ENCODE data around the gene CYB5R4. TPM values are rescaled to one million over a fixed set of nuclear protein-coding genes. Genes with fewer than 3 reads are reported as not detected.

Gene CYB5R4
- total RNA-seq, 2 donors from 2014 or later = 13.7 to 18.9 TPM

DNA sequence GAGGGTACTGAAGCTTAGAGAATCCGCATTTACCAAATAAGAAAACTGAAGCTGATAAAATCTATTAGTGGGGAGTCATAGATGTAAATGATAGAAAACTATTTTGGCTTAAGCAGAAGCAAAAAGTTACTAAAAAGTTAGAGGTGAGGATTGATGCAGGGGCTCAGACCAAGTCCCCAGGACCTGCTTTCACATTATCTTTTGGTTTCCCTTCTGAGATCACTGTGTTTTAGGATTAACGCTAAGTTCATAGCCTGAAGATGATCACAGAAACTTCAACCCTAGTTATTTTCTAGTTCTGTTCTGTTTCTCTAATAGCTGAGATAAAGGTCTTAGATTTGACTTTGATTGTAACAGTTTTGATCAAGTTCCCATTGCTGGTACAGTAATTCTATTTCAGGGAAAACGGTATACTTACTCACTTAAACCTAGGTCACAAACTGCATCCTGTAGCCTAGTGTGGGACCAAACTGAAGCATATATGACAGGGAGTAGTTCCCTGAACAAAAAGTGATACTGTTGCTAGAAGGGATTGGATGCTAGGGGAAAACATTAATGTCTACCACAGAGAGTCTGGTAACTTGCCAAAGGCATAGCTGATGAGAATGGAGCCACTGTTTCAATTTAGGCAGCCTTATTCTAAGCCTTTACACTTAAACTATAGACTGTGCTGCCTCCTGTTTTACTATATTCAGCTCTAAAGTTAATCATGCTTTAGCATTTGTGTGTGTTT is 13.1 kb downstream of the CYB5R4 start:
- H3K9me3 ChIP-seq (ENCODE audit: control insufficient read depth, low read length) = peaks cover 12% of the 10 kb centered on the region
- peaks cover 30% of the 10 kb centered on the region for H3K36me3 Mint-ChIP-seq (ENCODE audit: low read depth)
- no peak overlapping the region for H3K27ac ChIP-seq (ENCODE audit: low read depth, low read length)
- no peaks in the 10 kb centered on the region for H3K4me1 ChIP-seq (ENCODE audit: control insufficient read depth, insufficient read depth, low read length)
- H3K27ac Mint-ChIP-seq = no peak overlapping the region
- 91 to 100% methylated on average over 2 to 3 of the region's 3 CpGs for WGBS, 2 experiments (ENCODE audit: insufficient coverage in 1 of 2, insufficient read length in 1 of 2)
- no peak for DNase-seq
- H3K9ac ChIP-seq (ENCODE audit: extremely low read depth, low read length, poor library complexity, severe bottlenecking) = no peak overlapping the region
- H3K4me1 Mint-ChIP-seq = peaks cover 9% of the 10 kb centered on the region
- H3K27me3 Mint-ChIP-seq (ENCODE audit: insufficient read depth) = no peaks in the 10 kb centered on the region
- no peak overlapping the region for H3K4me3 ChIP-seq (ENCODE audit: low read length)
- peaks cover 12% of the 10 kb centered on the region for H3K9me3 Mint-ChIP-seq
- no peak overlapping the region for H3K4me3 Mint-ChIP-seq
- H3K27me3 ChIP-seq (ENCODE audit: control insufficient read depth, insufficient read depth, low read length, poor library complexity, severe bottlenecking) = no peaks in the 10 kb centered on the region
- TF ChIP-seq, protein P1, sequence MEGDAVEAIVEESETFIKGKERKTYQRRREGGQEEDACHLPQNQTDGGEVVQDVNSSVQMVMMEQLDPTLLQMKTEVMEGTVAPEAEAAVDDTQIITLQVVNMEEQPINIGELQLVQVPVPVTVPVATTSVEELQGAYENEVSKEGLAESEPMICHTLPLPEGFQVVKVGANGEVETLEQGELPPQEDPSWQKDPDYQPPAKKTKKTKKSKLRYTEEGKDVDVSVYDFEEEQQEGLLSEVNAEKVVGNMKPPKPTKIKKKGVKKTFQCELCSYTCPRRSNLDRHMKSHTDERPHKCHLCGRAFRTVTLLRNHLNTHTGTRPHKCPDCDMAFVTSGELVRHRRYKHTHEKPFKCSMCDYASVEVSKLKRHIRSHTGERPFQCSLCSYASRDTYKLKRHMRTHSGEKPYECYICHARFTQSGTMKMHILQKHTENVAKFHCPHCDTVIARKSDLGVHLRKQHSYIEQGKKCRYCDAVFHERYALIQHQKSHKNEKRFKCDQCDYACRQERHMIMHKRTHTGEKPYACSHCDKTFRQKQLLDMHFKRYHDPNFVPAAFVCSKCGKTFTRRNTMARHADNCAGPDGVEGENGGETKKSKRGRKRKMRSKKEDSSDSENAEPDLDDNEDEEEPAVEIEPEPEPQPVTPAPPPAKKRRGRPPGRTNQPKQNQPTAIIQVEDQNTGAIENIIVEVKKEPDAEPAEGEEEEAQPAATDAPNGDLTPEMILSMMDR (conservative IDR thresholded peaks at IDR 0.05) = no peak
- peaks cover 12% of the 10 kb centered on the region for H3K36me3 ChIP-seq (ENCODE audit: control insufficient read depth, insufficient read depth, low read length)

DNA sequence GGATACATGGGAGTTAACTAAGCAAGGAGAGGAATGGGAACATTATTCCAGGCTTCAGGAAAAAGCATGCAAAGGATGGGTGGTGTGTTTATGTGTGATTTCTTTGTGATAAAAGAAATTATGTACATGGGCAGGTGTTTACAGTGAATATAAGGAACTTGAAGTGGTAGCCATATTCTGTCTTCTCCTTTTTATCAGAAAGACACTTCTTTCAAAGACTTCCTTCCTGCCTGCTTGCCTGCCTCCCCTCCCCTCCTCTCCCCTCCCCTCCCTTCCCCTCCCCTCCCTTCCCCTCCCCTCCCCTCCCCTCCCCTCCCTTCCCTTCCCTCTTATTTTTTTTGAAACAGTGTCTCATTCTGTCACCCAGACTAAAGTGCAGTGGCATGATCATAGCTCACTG is 14.4 kb downstream of the CYB5R4 start:
- Histone ChIP-seq H3K4me3 (ENCODE audit: low read length) (no peak overlapping the region), H3K27ac (ENCODE audit: low read depth, low read length) (no peak overlapping the region), H3K9me3 (ENCODE audit: control insufficient read depth, low read length) (no peaks in the 10 kb centered on the region), H3K9ac (ENCODE audit: extremely low read depth, low read length, poor library complexity, severe bottlenecking) (no peak overlapping the region), H3K36me3 (ENCODE audit: control insufficient read depth, insufficient read depth, low read length) (no peaks in the 10 kb centered on the region), H3K27me3 (ENCODE audit: control insufficient read depth, insufficient read depth, low read length, poor library complexity, severe bottlenecking) (no peaks in the 10 kb centered on the region), H3K4me1 (ENCODE audit: control insufficient read depth, insufficient read depth, low read length) (peaks cover under 1% of the 10 kb centered on the region)
- TF ChIP-seq, protein P1 (conservative IDR thresholded peaks at IDR 0.05) = no peak
- Mint-ChIP-seq H3K4me1 (peaks cover 14% of the 10 kb centered on the region), H3K4me3 (no peak overlapping the region), H3K27ac (no peak overlapping the region), H3K36me3 (ENCODE audit: low read depth) (peaks cover 17% of the 10 kb centered on the region), H3K27me3 (ENCODE audit: insufficient read depth) (no peaks in the 10 kb centered on the region), H3K9me3 (no peaks in the 10 kb centered on the region)
- no peak for DNase-seq

DNA sequence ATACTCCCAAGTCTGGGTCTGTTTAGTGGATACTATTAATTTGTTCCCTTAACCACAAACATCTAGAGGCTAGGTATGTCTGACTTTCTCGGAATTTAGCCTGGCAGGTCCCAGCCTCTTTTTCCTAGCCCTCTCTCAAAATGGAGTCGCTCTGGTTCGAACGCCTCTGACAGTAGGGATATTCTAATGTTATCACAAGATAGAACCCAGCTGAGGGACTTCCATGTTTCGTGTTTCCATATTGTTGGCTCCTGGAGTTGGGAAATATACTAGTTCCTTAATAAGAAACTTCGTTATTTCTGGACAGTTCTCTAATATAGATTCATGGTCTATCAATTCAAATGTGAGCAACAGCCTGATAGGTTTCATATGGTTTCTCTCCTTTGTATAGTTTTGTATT is 16.4 kb downstream of the CYB5R4 start:
- WGBS, 2 experiments (ENCODE audit: insufficient coverage in 1 of 2, insufficient read length in 1 of 2) = 82 to 93% methylated on average over 2 to 6 of the region's 6 CpGs
- no peak overlapping the region for H3K4me3 ChIP-seq (ENCODE audit: low read length)
- H3K9ac ChIP-seq (ENCODE audit: extremely low read depth, low read length, poor library complexity, severe bottlenecking) = no peak overlapping the region
- Mint-ChIP-seq H3K36me3 (ENCODE audit: low read depth) (peaks cover 5% of the 10 kb centered on the region), H3K27me3 (ENCODE audit: insufficient read depth) (no peaks in the 10 kb centered on the region), H3K4me1 (peaks cover 25% of the 10 kb centered on the region), H3K4me3 (no peak overlapping the region), H3K27ac (no peak overlapping the region), H3K9me3 (no peaks in the 10 kb centered on the region)
- no peak for DNase-seq
- H3K27me3 ChIP-seq (ENCODE audit: control insufficient read depth, insufficient read depth, low read length, poor library complexity, severe bottlenecking) = no peaks in the 10 kb centered on the region
- TF ChIP-seq, protein P1 (conservative IDR thresholded peaks at IDR 0.05) = no peak
- H3K9me3 ChIP-seq (ENCODE audit: control insufficient read depth, low read length) = no peaks in the 10 kb centered on the region
- H3K36me3 ChIP-seq (ENCODE audit: control insufficient read depth, insufficient read depth, low read length) = no peaks in the 10 kb centered on the region
- H3K4me1 ChIP-seq (ENCODE audit: control insufficient read depth, insufficient read depth, low read length) = peaks cover 6% of the 10 kb centered on the region
- H3K27ac ChIP-seq (ENCODE audit: low read depth, low read length) = no peak overlapping the region

Measured in endodermal cell (in vitro differentiated cells).